Endothelial cell of coronary artery (primary cell): ENCODE results near the gene SLC30A7. TPM values are rescaled to one million over a fixed set of nuclear protein-coding genes. Genes with fewer than 3 reads are reported as not detected.

Source experiments
- total RNA-seq: library from RNA; depleted of rRNA; stranded (reverse); fragments of >200 nt; gene quantifications from 2 replicates; pipeline ENCODE4 v1.2.3, GENCODE V29; 2014

Gene SLC30A7, protein sequence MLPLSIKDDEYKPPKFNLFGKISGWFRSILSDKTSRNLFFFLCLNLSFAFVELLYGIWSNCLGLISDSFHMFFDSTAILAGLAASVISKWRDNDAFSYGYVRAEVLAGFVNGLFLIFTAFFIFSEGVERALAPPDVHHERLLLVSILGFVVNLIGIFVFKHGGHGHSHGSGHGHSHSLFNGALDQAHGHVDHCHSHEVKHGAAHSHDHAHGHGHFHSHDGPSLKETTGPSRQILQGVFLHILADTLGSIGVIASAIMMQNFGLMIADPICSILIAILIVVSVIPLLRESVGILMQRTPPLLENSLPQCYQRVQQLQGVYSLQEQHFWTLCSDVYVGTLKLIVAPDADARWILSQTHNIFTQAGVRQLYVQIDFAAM
- total RNA-seq: 30.0 and 32.9 TPM in 2 replicates

DNA sequence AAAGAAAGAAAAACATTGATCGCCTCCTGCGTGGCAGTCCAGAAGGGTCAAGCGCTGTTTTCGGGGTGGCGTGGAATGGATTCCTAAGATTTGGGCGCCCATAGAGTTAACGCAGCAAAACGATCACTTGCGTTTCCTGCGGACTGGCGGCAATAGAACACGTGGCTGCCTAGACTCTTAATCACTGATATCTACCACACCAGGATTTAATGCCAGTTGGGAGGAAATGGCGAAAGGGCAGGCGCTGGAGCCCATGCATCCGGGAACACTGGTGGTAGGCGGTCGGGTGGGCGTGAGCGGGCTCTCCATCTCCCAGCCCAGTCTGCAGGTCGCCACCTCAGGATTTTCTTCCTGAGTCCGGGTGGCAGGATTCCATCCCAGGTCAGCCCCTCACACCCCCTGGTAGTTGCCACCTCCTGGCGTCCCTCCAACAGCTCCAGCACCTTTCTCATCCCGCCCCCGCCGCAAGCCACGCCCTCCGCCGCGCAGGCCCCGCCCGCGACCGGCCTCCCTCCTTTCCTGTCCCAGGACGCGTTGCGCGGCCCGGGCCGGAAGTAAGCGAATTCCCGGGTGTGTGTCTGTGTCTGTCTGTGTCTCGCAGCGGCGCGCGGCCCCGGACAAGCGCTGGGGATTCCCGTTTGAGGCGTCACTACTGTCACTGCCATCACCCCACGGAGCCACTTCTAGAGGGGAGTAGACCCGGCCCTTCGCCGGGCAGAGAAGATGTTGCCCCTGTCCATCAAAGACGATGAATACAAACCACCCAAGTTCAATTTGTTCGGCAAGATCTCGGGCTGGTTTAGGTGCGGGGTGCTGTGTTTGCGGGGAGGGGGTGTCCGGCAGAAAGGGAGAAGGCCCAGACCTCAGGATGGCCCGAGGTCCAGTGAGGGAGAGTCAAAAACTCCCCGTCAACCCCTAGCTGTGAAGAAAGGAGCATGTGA lies at the start of gene SLC30A7:
Gene SLC30A7, plus strand, starts transcription at position 551 of the 941 bp plus-strand sequence. Its CDS starts 173 bp downstream, at position 724.

DNA sequence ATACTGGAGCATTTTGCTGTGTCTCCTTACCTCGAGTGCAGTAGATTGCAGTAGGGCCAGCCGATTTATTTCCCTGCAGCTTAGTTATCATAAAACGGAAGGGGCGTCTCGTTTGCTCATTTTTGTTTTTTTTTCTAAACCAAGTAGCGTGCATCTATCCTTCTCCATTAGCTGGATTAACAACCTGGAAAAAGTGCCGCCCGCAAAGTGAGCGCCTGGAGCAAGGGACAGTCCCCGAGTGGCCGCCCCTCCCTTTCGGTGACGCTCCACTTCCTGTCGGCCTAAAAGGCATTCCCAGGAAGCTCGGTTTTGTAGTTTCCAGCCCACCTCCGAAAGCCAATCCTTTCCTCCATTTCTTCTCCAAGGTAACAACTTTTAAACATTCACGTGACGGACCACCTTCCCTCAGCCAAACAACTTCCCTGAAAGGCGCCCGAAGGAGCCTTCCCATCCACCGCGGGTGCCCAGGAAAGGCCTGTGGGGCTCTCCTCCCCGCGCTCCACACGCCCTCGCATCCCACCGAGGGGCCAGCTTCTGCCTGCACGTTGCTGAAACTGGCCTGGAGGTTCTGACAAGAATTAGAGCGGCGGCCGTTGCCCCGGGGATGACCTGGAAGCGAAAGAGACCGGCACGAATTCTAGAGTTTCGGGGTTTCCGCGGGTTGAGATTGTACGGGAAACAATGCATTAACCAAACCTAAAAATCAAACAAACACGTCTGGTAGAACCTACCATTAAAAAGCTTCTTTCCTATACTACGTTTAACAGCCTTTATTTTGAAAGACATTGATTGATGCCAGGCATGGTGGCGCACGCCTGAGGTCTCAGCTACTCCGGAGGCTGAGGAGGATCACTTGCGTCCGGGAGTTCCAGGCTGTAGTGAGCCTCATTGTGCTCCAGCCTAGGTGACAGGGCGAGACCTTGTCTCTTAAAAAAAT lies 1.0 kb upstream of the SLC30A7 start, which contains the start of gene EXTL2:
Gene EXTL2, minus strand, starts transcription at position 240 of the 937 bp plus-strand sequence. CDS start 6,085 bp downstream, outside the sequence.

DNA sequence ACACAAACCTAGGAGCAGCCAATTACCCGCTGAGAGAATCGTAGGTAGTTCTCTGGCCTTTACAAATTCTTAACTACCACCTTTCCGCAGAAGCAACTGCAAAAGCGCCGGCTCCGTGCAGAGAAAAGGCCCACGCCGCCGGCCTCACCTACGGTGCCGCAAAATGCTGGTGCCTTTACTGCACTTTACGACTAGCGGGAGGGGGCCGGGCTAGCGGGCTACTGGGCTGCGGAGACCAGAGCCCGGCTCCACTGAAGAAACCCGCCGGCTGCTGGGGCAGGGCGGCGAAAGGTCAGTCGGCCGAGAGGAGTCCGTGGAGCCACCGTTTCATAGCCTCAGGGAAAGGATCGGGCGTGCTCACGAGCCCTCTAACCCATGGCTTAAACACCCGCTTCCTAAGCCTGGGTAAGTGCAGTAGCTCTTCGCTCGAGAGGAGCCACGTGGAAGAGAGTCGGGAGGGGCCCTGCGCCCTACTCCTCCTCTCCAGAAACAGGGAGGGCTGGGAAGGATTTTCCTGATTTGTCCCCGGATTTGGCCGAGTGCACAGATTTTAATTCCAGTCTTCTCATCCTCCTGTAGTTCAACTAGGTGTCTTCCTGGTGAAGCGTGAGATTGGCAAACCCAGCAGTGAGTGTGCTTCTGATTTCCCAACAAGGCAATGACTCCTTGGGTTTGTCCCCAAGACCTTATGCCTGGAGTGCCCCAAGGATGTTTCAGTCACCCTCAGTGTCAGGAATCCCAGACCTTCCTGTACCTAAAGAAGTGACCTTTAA lies 130.0 kb downstream of the SLC30A7 start, which contains the start of gene DPH5:
Gene DPH5, minus strand, starts transcription at position 128 of the 773 bp plus-strand sequence. CDS start 341 bp downstream, outside the sequence.

Other genes starting within 250 kb of the SLC30A7 start
- gene VCAM1, start 176.3 kb upstream of the SLC30A7 start, total RNA-seq: 10.7 and 11.7 TPM in 2 replicates
- gene EXTL2, start 1.2 kb upstream of the SLC30A7 start, total RNA-seq: 20.2 and 20.6 TPM in 2 replicates
- 20.6 and 33.4 TPM in 2 replicates for gene DPH5, start 129.7 kb downstream of the SLC30A7 start, total RNA-seq